HT-29 (cell line): ENCODE results near the gene CDH22. TPM values are rescaled to one million over a fixed set of nuclear protein-coding genes. Genes with fewer than 3 reads are reported as not detected.

Source experiments
- DNase-seq: peaks from one replicate; pipeline ENCODE4 v3.0.0-alpha.2; 2015; ENCODE audit warnings: low spot score
- total RNA-seq: library from RNA; depleted of rRNA; stranded (reverse); fragments of >200 nt; shearing (Covaris generic); gene quantifications from 2 replicates; pipeline ENCODE4 v1.2.3, GENCODE V29; 2014

CDH22 gene
- total RNA-seq, 1 experiment from 2014 or later, result not detected

DNA sequence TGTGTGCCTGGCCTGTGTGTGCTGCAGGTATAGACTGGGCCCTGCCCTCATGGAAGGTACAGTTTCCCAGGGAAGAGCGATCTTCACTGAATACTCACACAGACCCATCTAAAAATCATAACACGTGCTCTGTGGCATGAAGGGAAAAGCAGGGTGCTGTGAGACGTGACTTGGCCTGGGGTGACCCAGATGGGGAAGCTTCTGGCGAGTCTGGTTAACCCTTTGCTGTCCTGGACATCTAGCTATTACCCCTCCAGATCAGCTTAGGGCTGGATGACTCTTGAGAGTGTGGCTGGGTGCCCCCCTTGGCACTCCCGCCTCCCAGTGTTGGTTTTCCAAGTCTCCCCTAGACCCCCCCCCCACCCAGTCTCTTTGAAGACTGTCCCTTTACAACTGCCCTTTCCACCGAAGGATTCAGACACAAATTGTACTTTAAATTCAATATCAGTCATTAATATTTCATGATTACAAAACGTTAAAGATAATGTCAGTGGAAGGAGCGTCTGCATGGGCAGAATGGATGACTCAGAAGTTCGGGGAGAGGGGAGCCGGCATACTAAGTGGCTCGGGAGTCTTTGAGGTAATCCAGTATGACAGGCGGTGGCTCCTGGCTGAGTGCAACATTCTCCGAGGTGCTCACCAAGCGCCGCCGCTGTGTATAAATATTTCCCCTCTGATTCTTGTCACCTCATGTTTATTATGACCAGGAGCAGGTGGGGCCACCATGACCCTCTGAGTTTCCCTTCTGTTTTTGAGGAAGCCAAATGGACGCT is 112.8 kb downstream of the CDH22 start:
- DNase-seq, result no peak

DNA sequence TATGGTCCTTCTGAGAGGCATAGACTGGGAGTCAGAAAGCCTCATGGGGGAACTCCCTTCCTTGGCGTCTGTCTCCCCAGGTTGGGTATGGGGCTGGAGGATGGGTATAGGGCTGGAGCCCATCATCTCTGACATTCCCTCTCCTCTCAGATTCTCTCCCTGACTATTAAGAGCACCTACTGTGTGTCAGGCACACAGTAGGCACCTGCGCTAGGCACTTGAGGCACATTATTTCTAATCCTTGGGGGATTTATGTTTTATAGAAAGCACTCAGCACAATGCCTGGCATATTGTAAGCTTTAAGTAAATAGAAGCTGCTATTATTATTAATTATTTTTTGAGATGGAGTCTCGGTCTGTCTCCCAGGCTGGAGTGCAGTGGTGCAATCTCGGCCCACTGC is 113.9 kb downstream of the CDH22 start:
- DNase-seq, result no peak

DNA sequence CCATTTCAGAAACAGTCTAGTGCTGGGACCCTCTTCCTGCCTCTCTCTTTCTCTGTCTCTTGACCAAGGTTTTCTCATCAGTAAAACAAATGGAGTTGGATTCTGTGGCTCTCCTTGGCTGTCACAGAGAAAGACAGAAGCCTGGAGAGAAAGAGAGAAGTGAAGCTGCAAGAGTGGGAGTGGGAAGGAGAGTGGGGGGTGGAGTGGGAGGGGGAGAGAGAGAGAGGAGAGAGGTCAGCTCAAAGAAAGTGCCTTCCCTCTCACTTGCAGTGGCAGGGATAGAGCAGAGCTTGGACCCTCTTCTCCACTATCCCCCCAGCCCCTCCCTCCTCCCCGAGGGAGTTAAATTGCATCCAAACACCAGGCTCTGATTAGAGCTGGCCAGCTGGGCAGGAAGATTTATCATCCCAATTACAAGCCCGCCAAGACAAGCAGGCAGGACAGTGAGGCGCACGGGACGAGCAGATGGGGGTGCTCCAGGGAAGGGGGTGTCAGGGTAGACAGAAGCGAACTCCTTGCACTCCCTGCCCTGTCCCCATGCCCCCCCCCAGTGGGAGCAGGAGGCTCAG is 115.8 kb downstream of the CDH22 start:
- no peak for DNase-seq

DNA sequence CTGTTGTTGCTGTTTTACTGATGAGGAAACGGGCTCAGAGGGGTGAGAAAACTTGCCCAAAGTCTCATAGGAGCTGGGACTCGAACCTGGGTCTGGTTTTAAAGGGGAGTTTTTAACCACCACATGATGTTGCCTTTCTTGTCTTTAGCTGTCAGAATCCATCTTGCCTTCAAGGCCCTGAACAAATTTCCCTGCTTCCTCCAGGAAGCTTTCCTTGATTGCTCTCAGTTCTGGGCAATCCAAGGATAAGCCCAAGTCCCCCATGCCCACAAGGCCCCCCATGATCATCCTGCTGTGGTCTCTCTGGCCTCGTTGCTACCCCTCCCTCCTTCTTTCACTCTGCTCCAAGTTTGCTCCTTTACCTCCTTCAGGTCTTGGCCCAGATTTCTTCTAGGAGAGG is 116.7 kb downstream of the CDH22 start:
- DNase-seq, result no peak

DNA sequence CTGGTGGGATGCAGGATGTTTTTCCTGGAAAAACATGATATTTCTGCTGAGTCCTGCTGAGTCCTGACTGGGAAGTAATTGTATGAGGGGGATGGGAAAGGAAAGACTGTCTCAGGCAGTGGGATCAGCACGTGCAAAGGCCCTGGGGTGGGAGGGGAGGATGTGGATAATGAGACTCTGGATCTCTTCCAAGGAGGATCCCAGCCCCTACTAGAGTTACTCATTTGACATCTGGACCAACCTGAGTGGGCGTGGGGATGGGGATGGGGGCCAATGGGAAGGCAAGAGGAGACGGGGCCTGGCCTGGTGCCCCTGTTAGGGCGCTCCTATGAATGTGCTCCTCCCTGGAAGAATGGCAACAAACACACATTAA is 117.1 kb downstream of the CDH22 start:
- DNase-seq, result no peak

DNA sequence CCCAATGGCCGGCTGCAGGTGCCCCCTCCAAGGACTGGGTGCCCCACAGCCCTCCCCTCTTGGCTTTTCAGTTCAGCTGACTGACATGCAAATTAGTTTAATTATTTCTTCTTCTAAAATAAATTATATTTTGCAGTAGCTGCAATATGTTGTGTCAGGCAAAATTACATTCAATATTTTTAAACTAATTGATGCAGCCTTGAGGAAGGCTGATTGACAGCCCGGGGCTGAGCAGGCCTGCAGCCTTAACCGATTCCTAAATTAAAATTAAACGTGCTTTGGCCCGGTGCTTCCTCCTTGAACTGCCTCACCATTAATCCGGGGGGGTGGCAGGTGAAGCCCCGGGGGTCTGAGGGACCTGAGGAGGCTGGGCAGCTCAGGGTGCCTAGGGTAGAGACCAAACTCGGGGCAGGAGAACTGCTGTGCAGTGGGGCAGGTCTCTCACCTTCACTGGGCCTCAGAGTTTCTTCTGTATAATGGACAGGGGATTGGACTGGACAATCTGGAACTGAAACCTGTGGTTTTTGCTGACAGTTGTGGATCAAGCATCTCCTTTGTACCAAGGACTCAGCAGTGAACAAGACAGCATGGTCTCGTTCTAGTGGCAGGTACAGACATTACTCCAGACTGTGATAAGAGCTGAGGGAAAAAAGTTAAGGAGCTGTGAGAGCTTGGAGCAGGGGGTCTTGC is 117.7 kb downstream of the CDH22 start:
- DNase-seq, result no peak

DNA sequence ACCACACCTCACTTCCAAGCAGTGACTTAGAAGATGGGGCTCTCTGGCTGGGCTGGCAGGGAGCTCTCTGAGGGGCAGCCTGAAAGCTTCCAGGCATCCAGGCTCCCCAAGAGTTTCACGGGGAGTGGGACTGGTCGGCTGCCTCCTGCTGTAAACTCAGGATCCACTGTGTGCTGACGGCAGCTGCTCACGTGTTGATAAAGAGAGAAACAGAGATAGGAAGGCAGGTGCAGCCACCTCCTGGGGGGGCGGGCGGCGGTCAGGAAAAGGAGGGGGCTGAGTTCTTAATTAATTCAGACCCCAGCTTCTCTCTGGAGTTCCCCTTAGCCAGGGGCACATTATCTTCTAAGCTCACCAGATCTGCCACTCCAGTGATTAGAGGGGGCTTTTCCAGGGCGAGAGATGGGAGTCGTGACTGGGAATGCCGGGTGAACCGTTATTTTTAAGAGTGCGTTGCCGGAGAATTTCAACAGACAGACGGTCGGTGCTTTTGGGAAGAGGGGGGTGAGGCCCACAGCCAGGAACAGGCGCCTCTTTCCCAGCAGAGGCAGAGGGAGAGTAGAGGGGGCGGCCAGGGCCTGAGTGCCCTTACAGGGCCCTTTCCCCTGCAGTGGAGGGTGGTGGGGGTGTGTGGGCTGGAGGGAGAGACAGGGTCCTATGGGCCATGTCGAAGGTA is 119.3 kb downstream of the CDH22 start:
- DNase-seq, result no peak

DNA sequence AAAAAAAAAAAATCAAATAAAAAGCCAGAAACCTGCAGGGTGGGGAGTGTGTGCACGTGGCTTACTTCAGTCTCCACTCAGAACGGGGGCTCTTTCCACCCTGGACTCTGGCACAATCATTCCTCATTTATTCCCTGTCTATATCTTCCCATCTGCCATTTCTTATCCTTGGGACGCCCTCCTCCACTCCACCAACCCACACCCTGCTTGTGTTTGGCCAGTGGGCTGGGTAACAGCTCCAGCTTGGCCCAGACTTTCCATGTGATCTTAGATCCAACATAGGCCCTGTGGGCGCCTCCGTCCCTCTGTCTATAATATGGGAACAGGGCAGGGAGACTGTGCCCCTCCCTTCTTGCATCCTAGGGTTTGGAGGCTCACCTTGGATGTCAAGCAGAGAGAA is 122.1 kb downstream of the CDH22 start:
- DNase-seq, result no peak

DNA sequence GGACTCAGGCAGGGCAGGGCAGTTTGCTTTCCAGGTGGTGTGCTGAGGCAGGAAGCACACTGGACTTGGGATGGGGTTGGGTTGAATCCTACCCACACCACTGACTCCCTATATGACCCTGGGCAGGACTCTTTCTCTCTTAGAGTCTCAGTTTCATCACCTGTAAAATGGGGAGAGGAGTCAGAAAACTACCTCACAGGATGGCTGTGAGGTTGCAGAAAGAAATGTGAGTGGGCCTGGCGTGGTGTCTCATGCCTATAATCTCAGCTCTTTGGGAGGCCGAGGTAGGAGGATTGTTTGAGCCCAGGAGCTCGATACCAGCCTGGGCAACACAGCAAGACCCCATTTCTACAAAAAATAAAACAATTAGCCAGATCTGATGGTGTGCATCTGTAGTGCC is 122.9 kb downstream of the CDH22 start:
- DNase-seq, result no peak

DNA sequence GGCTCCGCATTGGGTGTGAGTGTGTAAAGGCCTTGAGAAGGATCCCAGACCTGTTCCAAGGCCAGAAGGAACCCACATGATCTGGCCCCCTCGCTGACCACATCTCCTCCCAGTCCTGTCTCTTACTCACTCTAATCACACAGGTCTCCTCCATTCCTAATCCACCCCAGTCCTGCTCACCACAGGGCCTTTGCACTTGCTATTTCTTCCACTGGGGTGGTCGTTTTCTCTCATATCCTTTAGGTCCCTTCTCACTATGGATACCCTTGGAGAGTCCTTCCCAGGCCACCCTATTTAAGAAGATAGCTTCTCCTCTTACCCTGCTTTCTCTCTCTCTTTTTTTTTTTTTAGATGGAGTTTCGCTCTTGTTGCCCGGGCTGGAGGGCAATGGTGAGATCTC is 124.5 kb downstream of the CDH22 start:
- DNase-seq, result no peak

DNA sequence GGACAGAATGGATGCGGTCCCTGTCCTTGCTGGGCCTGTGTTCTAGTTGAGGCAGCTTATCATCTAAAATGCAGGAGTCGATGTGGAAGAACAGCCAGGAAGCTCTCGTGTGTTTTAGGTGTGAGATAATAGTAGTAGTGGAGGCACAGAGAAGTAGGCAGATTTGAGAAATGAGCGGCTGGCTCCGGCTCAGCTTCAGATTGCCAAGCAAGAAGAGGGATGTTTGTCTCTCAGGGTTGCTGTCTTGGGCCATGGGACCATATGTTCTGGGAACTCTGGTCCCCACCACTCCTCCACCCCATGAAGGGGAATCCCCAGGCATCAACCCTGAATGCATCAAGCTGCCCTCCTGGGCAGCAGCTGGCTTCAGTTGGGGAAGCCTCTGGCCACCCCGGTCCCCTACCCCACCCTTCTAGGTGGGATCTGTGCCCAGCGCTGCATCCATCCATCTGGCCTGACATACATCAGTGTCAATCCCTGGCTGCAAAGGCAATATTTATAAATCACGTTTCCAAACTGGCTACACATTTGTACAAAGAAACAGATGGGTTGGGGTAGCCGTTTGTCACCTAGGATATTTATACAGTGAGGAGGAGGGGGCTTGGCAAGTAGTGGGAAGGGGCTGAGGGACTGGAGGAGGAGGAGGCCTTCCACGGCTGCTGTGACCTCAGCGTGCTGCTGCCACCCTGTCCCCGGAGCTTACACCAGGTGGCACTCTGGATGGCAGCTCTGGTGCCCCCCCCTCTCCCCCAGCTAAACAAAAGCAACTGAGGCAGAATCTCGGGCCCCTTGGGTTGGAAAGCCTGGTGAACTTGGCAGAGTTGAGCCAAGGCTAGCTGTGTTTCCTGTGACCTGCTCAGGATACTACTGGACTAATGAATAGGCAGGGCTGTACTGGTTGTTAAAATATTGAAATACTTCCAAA is 125.8 kb downstream of the CDH22 start:
- DNase-seq, result no peak

DNA sequence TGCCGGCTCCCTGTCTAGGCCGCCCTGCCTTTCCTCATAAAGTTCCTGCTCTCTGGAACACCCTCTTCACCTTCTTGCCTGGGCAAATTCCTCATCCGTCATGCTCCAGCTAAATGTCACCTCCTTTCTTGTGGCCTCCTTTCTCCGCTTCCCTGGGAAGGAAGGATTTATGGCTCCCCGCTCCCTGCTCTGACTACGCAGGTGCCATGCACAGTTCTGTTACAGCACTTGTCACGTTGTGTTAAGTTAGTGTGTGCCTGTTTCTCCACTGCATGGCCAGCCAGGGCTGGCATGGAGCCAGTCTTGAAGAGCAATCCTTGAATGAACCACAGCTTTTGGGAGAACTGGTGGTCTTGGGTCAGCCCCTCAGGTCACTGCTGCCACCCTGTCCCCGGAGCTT is 128.4 kb downstream of the CDH22 start:
- DNase-seq, result no peak

DNA sequence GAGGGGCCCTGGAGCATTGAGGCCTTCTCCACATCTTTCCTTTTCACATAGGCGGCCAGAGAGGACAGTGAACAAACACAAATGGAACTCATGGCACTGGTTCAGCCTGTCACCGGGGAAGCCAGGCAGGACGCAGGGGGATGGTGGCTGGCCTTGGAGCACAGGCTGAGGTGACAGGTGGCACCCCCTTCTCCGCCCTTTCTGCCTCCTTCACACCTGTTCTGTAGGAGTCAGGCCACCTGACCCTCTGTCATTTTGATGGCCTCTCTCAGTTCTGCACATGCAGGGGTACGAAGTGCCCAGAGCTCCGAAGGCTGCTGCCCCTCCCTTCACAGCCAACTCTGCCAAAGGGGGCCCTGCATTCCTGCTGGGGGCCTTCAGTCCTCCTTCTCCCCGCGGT is 129.4 kb downstream of the CDH22 start:
- DNase-seq, result no peak

DNA sequence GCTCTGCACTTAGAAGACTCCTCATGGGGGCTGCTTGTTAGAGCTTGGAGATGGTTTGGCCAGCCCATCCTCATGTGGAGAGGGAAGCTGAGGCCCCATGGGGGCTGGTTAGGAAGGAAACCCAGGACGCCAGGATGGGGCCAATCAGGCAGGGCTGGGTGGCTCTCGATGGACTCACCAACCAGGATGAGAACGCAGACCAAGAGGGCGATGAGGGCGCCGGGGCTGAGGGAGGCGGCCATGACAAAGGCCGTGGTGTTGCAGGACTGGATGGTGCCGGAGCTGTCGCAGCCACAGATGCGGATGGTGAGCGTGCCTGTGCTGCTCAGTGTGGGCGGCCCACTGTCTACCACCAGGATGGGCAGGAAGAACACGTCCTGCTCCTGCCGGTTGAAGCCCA is 130.5 kb downstream of the CDH22 start:
- no peak for DNase-seq

DNA sequence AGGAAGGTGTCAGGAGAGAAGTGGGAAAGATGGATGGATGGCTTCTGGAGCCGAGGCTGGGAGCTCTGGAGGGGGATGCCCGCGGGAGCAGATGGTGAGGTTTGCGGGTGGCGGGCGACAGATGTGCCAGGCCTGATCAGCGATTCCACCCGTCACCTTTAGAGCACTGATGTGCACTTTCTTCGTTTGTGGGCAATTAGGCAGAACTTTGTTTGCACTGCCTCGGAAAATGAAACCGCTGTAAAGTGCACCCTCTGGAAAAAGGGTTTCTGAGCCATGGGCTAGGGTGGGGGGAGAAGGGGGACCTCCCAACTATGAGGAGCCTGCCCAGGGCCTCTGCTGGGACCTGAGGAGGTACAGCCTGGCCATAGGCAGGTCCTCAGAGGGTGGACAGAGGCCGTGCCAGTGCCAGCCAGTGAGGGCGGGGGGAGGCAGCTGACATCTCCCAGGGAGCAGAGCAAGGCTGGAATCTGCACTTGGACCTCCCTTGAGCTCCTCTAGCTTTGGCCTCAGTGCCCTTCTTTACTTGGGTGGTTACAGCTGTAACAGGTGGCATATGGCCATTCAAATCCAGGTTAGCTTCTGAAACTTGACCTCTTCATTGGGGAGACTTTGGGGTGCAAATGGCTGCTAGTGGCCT is 131.4 kb downstream of the CDH22 start:
- no peak for DNase-seq

DNA sequence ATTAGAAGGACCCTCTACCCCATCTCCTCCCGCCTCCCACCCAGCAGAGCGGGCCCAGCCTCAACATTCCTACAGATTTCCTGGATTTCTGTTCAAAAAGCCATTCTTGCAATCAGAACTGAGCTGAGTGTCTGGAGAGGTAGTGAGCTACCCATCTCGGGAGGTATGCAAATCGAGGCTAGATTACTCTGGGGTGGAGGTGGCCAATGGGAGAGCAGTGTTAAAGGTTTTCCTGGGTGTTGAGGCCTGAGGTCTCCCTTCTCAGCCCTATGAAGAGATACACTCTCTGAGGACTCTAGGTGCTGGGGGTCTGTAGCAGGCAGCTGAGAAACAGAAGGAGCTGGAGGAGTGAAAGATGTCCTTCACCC is 133.2 kb downstream of the CDH22 start:
- DNase-seq, result no peak

DNA sequence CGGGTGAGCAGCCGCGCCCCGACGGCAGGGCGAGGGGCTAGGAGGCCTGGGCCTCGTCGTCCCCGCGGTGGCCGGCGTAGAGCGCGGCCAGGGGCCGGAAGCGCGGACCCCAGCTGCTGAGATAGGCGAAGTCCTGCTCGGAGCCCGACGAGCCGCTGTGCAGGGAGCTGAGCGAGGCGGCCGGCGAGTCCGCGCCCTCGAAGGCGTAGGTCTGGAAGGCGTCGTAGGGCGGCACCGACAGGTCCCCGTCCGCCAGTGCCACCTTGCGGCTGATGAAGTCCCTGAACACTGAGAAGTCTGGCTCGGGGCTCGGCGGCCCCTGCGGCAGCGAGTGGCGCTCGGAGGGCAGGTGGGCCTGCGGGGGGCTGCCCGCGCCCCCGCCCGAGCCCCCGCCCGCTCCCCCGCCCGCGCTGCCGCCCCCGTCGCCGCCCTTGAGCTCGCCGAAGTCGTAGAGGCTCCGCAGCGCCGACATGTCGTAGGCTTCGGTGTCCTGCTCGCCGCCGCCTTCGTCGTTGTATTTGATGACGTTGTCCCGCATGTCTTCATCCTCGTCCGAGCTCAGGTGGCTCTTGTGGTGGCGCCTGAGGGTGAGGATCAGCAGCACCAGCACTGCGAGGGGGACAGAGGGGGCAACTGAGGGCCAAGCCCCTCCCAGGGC is 133.7 kb downstream of the CDH22 start:
- no peak for DNase-seq

DNA sequence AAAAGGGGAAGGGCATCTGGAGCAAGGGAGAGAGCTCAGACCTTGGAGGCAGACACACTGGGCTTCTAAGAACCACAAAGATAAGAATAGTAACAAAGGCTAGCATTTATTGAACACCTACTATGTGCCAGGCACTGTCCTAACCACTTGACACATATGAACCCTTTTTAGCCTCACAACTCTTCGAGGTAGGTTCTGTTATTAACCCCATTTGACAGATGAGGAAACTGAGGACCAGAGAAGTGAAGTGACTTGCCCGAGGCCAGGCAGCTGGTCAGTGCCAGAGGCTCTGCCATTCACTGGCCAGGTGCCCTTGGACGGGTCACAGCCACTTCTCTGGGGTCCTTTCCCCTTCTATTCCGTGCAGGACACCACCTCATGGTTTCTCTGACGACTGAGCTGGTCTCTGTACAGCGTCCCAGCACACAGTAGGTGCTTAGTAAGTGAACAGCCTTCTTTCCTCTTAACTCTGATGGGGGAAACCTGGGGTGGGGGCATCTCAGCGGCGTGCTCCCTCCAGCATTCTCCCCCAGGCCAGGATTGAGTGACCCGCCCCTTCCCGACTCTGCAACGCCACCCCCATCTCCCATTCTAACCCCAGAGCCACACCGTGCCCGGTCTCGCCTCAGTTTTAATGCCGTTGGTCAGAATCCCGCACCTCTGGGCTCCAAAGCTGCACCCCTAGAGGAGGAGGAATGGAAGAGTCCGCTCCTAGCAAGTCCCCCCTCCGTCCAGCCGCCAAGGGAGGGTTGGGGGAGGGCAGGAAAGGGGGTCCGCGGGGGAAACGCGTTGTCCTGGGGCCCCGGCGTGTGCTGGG is 134.4 kb downstream of the CDH22 start:
- no peak for DNase-seq

DNA sequence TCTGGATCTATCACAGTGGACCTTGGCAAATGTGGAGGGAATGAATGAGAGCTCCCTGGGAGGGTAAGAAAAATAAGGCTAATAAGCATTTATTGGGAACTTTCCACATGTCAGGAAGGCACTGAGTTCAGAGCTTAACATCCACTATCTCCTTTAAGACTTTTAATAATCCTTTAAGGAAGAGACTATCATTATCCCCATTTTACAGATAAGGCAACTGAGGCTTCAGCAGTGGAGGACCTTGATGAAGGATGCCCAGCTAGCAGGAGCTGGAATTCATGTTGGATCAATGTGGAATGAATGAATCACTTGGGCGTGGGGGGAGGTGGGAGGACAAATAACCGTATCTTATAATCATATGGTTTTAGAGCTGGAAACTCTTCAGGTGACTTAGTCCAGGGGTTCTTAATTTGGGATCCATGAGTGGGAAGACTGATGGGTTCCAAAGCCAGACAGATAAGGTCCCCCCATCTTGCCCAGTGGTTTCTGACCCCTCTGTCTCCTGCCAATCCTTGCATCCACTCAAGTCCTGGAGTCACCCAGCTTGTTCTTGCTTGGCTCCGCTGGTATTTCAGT is 135.2 kb downstream of the CDH22 start:
- DNase-seq, result no peak
